HG03175 (cell line): Measurements from ENCODE around the gene CPA2.

Experiments used
- ATAC-seq: cut with Tn5 transposase; IDR thresholded peaks from one replicate; pipeline ENCODE4 v1.9.1; 2021; ENCODE audit warnings: mild to moderate bottlenecking, moderate library complexity; ENCODE audit not compliant: unreplicated experiment

Gene CPA2

DNA sequence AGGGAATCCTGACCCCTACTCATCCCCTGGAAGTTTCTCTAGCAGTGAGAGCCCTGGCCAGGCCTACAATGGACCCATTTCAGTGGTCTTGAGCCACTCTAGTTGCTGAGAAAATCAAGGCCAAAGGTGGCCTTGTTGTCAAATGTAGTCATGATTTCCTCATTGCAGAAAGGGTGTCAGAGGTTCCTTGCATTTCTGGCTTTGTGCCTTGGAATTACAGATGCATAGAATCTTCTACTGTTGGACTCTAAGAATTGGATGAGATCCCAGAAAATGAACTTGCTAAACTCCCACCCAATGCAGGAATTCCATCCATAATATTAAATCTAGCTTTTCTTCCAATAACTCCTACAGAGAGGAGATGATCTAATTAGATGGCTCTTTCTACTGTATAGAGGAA is 12.2 kb downstream of the CPA2 start:
- no peak for ATAC-seq

DNA sequence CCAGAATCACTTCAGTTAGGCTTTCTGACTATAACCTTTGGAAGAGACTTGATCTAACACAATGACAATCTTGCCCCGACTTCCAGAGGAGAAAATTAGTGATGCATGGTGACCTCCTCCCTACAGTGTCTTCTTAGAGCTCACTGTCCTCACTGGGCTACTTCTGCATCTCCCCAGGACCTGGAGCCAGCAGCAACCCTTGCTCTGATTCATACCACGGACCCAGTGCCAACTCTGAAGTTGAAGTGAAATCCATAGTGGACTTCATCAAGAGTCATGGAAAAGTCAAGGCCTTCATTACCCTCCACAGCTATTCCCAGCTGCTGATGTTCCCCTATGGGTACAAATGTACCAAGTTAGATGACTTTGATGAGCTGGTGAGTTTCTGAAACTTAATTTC is 12.6 kb downstream of the CPA2 start:
- ATAC-seq = no peak

DNA sequence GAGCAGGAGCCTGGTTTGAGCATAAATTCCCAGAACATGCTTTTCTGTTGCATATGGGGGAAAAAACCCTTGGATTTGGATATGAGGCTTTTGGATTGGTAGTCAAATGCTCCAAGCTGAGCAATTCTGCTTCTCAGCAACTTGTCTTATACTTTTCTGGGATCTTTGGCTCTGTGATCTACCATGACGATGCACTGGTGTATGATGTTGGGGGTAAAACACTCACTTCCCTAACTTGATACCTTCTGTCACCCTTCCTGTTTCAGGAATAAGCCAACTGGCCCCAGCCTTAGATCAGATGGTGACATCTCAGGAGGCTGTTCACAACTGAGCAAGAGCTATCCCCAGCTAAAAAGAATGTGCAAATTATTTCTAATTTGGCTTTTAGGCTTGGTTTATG is 13.2 kb downstream of the CPA2 start:
- no peak for ATAC-seq

DNA sequence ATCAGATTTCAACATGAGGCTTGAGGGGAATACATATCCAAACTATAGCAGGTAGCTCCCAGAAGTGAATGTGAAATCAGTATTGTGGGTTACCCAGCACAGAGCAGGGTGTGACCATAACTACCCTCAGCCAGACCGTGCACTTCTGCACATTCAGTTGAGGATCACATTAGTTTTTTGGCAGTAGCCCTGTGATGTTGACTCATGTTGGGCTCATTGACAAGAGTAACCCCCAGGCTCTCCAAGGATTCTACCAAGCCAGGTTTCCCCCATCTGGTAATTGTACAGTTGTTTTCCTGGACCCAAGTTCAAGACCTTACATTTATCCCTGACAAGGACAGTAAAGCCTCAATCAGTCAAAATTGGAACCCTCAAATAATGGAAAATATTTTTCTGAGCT is 14.6 kb downstream of the CPA2 start:
- no peak for ATAC-seq

DNA sequence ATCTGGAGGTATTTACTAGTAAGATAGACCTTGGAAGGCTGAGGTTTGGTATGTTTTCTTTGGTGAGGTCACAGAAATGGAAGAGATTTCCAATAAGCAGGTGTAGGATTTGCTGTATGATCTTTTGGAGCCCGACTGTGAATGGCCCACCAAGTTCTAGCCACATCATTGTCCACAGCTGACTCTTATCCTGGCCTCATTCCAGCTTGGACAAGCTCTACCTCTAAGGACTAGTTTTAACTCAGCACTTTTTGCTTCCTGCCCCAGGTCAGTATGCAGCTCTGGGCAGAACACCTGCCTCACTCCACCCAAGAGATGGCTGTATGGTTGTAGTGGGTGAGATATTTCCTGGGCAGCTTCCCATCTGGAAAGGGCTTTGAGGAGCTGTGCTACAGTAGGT is 20.2 kb downstream of the CPA2 start:
- ATAC-seq = no peak

DNA sequence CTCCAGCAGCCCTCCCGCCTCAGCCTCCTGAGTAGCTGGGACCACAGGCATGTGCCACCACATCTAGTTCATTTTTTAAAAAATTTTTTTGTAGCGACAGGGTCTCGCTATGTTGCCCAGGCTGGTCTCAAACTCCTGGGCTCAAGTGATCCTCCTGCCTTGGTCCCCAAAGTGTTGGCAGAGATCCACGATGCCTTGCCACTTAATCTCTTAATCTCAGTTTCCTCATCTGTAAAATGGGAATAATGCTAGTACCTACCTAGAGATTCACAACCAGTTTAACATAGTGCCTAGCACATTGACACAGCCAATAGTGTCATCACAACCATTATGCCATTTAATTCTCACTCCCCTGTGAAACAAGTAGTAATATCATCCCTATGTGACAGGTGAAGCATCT is 21.5 kb downstream of the CPA2 start:
- no peak for ATAC-seq

DNA sequence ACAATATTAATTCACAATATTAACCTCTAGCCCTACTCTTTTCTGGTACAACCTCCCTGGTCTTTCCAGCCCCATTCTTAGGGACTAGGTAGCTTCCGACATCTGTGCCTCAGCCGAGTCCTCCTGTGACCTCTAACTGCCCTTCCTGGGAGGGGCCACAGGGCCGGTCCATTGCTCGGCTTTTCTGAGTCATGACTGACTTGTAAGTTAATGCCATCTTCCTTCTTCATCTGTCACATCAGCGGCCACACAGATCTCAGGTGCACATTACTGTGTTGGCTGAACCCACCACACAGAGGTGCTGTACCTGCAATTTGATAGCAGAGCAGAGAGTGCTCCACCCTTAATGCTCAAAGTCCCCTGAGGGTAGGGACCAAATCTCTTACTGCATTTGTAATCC is 22.2 kb downstream of the CPA2 start:
- no peak for ATAC-seq

DNA sequence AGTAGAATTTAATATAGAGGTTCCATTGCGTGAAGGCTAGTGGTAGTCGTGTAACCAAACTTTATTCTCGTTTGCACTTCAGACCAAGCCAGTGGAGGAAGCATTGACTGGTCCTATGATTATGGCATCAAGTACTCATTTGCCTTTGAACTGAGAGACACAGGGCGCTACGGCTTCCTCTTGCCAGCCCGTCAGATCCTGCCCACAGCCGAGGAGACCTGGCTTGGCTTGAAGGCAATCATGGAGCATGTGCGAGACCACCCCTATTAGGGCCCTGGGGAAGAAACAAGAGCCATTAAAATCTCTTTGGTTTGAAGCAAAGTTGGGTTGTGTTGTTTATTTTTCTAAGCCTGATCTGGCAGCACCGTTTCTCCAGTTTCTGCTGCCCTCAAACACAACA is 22.8 kb downstream of the CPA2 start:
- no peak for ATAC-seq

DNA sequence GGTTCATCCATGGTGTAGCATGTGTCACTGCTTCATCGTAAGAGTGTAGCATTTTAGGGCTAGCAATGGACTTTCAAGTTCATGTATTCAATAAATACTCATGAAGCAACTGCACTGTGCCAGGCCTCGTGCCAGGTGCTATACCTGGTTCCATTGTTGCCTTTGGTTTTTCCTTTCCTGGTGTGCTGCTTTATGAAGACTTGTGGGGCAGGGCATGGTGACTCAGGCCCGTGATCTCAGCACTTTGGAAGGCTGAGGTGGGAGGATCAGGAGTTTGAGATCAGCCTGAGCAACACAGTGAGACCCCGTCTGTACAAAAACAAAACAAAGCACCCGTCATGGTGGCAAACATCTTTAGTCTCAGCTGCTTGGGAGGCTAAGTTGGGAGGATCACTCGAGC is 24.1 kb downstream of the CPA2 start:
- no peak for ATAC-seq

DNA sequence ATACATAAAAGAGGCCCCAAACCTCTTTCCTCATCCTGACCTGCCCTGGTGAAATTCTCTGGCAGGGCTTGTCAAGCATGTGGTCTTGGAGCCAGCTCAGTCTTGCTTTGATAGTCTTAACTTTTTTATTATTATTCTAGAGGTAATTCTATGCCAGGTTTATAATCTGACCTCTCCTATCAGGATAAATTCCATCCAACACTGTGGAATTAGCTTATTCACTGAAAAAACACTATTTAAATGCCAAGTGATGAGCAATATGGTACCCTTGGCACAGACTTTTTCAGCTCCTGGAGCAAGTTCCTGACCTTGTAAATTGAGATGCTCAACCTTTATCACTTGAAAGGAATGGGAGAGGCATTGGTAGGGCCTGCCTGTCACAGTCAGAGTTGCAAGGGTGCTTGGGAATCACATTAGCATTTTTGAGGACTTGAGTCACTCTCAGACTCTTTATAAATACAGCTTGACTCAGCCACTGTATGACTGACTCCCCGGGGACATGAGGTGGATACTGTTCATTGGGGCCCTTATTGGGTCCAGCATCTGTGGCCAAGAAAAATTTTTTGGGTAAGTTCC is 26.1 kb downstream of the CPA2 start, which contains the start of gene CPA4:
TSS of gene CPA4 (plus strand) at position 480 of the 576 bp plus-strand sequence. CDS start at position 500, 20 bp downstream.
- ATAC-seq = no peak

DNA sequence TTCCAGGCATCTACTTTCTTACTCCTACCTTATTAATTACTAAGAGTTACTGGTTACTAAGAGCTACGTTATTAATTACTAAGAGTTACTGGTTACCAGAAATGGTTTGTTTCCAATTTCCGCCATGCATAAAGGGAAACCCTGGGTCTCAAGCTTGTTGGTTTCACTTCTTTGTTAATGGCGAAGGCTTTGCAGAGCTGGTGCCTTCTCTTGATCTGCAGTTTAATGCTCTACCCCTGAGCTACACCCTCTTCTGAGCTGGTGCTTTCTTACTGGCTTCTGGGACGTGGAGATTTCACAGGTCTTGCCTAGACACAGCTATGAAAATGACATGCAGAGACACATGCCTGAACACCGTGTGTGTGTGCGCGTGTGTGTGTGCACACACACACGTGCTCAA is 26.9 kb downstream of the CPA2 start:
- ATAC-seq = peak; percentile 66

DNA sequence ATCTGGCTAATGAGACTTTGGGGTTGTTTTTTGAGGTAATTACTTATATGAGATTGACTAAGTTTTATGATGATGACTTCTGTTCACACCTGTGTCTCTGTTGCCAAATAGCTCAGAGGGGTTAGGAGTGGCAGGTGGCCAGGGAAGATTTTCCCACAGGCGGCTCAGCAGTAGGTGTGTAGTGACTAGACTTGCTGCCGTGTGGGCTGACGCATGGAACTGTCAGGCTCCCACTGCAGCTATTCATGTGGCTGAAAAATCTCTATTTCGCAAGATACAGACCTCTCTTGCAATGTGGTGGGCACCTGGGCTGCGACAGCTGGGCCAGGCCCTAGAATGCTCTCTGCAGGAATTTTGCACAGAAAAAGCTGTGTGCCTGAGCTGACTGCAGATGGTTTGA is 27.7 kb downstream of the CPA2 start:
- ATAC-seq = no peak

DNA sequence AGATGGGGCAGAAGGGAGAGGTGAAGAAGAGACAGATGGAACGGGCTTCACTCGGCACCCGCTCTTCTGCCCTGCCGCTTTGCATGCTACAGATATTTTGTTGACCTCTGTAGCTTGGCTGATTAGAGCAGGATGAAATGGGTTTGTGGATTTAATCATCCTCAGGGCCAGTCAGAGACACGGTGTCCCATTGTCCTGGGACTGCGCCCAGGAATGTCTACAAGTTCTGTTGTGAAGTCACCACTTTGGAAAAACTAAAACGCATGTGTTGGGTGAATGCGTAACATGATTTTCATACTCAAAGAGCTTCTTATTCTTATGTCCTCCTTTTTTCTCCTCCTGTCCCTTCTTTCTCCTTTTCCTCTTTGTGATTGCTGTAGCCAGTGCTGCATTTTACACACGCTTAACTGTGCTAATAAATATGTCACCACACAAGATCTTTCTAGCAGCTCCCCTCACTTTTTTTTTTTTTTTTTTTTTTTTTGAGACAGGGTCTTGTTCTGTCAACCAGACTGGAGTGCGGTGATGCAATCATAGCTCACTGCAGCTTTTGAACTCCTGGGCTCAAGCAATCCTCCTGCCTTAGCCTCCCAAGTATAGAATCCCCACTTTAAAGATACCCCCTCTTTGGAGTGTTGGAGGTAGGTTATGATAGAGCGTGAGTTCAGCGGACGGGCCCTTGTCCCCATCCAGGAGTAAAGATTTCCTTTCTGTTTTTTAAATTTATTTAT is 29.7 kb downstream of the CPA2 start:
- ATAC-seq = no peak

DNA sequence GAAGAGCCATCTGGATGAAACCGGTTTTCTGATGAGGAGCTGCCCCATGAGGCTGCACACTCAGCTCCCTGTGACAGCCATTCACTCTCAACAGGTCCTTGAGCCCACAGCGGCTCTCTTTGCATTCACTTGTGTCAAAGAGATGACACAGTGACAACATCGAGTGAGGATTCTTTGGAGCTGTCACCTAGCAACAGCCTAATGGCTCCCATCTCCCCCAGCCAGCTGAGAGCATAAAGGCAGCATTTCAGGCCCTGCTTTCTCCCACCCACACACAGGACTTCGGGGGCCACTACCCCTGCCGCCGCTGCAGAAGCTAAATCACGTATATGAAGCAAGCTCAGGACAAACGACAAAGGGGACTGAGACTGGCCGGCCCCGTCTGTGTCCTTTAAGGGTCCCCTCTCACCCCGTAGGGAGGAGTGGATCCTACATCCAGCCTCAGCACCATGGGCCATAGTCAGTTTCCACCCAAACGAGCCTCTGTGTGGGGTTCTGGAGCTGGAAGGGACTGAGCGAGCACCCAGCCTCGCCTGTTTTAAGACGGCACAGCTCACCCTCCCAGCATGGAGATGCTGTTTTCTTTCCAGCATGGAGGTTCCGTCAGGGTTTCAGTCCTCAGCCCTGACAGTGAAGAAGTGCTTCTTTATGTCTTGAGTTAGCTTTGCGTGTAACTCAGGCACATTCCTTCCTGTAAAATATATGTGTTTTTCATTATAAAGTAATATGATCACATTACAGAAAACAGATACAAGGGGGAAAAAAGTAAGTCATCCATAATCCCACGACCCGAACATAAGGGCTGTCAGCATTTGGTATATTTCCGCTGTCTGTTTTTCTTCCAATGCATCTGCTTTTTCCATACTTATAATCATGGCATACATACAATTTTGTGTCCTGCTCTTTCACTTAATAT is 31.2 kb downstream of the CPA2 start:
- no peak for ATAC-seq

DNA sequence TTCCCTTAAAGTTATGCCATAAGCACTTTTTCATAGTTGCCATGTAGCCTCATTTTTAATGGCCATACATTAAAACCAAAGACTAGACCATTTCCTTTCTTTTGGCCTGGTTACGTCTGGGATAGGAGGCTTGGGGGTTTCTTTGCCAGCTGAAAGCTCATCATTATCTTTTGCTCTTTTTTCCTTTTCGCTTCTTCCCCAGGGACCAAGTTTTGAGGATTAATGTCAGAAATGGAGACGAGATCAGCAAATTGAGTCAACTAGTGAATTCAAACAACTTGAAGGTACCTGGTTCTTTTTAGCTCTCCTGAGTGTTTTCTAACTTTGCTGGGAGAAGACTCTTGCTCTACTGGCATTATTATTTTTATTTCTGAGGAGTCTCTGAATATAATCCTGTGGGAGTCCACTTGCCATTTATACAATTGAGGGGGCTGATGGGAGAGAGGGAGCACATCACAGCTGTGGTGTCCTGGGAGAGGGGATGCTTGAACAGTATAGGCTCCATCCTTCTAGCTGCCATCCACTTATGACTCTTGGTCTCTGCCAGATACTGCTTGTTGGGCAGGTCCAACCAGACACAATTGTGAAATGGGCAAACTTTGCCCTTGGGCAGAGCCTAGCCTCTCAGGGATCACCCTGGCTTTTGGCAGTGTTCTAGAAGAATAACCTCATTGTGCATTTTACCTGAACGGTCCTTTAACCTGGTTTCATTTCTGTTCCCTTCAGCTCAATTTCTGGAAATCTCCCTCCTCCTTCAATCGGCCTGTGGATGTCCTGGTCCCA is 32.1 kb downstream of the CPA2 start:
- ATAC-seq = no peak

DNA sequence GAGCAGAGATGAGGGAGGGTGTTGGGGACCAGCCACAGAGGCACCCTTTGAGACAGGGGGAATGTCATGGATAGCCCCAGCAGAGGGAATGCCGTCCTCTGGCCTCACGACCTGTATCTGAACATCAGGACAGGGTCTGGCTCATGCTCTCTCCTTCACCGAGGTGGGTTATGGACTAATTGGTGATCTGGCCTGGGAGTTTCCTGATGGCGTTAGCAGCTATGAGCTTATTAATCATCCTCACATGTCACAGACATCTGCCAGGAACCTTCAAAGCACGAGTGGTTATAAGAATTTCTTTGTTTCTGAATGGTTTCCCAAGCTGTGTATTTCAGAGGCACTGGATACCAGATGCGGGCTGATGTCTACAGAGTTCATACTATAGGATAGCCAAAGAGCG is 33.2 kb downstream of the CPA2 start:
- no peak for ATAC-seq

DNA sequence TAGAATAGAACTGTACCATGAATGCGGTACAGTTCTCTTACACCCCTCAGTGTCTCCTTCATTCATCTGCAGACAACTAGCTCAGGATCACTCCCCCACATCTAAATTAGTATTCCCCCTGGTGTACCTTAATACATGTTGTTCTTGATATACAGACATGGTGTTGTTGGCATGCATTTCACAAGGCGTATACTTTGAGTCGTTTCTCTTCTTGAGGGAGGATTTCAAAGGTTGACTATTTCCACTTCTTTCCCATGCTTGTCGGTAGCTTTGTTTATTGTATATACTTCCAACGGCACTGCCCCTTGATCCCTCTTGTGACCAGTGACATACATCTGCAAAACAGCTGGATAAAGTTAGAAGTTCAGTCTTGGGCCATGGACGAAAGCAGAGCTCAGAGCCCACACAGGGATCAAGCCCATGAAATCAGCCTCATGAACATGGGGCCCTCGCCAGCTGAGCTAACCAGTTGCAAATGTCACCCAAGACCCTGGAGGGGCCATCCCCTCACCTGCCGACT is 34.9 kb downstream of the CPA2 start:
- no peak for ATAC-seq

DNA sequence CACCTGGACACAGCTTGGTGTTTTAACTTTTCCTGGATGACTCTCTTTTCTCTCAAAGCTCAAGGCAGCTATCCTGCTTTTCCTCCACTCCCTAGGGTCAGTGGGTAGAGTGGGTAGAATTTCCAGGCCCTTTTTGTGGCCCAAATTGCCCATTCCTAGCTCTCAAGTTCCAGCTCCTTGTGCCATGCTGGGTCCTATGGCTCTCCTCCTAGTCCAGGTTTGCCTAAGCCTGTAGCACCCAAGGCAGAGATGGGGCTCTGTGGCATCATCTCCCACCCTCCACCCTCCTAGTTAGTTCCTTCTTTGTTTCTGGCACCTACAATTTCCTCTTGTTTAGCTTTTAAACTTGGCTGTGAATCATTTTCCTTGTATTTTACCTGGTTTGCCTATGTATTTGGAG is 36.0 kb downstream of the CPA2 start:
- no peak for ATAC-seq

DNA sequence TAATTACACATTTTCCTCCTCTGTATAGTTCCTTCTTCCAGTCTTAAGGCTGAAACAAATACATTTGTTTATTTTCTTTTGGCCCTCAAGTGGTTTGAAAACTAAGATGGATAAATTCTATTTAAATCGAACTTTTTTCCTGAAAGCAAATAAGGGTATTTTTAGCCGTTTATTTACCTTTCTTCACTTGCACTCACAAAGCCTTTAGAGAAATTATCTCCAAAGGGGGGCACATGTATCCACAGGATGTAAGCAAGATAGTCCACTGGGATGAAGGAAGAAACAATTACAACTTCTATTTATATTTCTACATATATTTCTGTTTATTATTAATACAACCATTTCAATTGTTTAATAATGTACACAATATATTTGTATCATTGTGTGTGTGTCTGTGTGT is 36.5 kb downstream of the CPA2 start:
- ATAC-seq = no peak

DNA sequence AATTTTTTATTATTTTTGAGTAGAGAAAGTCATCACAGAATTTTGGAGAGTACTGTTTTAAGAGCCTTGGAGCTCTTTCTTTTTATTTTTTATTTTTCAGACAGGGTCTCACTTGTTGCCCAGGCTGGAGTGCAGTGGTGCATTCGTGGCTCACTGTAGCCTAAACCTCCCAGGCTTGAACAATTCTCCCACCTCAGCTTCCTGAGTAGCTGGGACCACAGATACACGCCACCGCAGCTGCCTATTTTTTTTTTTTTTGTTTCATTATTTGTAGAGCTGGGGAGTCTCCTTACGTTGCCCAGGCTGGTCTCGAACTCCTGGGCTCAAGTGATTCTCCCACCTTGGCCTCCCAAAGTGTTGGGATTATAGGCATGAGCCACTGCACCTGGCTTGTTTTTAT is 36.9 kb downstream of the CPA2 start:
- ATAC-seq = no peak

DNA sequence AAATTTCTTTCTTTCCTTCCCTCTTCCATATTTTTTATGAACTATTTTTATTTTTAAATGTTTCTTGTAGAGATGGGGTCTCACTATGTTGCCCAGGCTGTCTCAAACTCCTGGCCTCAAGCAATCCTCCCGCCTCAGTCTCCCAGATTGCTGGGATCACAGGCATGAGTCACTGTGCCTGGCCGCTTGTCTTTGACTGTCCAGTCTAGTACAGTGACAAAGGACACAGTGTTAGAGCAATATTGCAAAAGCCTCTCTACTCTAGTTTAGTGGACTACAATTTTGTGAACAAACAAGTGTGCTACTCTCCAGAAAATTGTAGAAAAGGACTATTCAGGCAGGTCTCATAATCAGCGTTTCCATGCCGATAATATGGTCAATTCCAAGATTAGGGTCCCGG is 37.3 kb downstream of the CPA2 start:
- no peak for ATAC-seq
